Panc1 (cell line): ENCODE data around the gene KCNC4.

ENCODE experiments used
- CTCF ChIP-seq: fragments of 450-650 bp; IDR thresholded peaks from 2 replicates; pipeline ENCODE4 v1.5.1; 2017; ENCODE audit warnings: mild to moderate bottlenecking
- POLR2AphosphoS5 ChIP-seq: IDR thresholded peaks from 2 replicates; pipeline ENCODE4 v1.6.1; 2012; ENCODE audit warnings: mild to moderate bottlenecking, low read depth, low read length, moderate library complexity
- SIN3A ChIP-seq: IDR thresholded peaks from 2 replicates; pipeline ENCODE4 v1.6.1; 2012; ENCODE audit warnings: low read depth, mild to moderate bottlenecking, low read length, moderate library complexity, borderline replicate concordance; ENCODE audit not compliant: insufficient read depth
- TCF7L2 ChIP-seq: IDR thresholded peaks from 2 replicates; pipeline ENCODE4 v1.6.1; 2011; ENCODE audit warnings: mild to moderate bottlenecking, low read depth, low read length, inconsistent platforms
- TF ChIP-seq, protein P1 (sequence below), 2 experiments: IDR thresholded peaks; 2 replicates each; pipeline ENCODE4 v1.6.1; 2011 to 2012; ENCODE audit warnings: low read depth in 2 of 2, control low read depth in 1 of 2, low read length in 1 of 2, mild to moderate bottlenecking in 1 of 2, moderate library complexity in 1 of 2; ENCODE audit not compliant: insufficient read depth in 1 of 2

- TF ChIP-seq POLR2AphosphoS5, result no peak
- peak; percentile 91 for TF ChIP-seq CTCF
- no peak for TF ChIP-seq TCF7L2
- TF ChIP-seq SIN3A, result no peak
- TF ChIP-seq, protein P1, sequence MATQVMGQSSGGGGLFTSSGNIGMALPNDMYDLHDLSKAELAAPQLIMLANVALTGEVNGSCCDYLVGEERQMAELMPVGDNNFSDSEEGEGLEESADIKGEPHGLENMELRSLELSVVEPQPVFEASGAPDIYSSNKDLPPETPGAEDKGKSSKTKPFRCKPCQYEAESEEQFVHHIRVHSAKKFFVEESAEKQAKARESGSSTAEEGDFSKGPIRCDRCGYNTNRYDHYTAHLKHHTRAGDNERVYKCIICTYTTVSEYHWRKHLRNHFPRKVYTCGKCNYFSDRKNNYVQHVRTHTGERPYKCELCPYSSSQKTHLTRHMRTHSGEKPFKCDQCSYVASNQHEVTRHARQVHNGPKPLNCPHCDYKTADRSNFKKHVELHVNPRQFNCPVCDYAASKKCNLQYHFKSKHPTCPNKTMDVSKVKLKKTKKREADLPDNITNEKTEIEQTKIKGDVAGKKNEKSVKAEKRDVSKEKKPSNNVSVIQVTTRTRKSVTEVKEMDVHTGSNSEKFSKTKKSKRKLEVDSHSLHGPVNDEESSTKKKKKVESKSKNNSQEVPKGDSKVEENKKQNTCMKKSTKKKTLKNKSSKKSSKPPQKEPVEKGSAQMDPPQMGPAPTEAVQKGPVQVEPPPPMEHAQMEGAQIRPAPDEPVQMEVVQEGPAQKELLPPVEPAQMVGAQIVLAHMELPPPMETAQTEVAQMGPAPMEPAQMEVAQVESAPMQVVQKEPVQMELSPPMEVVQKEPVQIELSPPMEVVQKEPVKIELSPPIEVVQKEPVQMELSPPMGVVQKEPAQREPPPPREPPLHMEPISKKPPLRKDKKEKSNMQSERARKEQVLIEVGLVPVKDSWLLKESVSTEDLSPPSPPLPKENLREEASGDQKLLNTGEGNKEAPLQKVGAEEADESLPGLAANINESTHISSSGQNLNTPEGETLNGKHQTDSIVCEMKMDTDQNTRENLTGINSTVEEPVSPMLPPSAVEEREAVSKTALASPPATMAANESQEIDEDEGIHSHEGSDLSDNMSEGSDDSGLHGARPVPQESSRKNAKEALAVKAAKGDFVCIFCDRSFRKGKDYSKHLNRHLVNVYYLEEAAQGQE (IDR thresholded peaks at IDR 0.05; ENCODE audit: insufficient read depth in 1 of 2, low read depth in 2 of 2, low read length in 1 of 2), result no peak
Observed at GRCh38 chr1:110196917-110197765, 13.0 kb upstream of the KCNC4 start.
